ENCODE measurements around the gene ALAD.
"Not testable (repeated sequence)": the region's sequence is repeated elsewhere in the genome, so short reads cannot be mapped to it uniquely, and the experiment has no call there.

Gene ALAD

DNA sequence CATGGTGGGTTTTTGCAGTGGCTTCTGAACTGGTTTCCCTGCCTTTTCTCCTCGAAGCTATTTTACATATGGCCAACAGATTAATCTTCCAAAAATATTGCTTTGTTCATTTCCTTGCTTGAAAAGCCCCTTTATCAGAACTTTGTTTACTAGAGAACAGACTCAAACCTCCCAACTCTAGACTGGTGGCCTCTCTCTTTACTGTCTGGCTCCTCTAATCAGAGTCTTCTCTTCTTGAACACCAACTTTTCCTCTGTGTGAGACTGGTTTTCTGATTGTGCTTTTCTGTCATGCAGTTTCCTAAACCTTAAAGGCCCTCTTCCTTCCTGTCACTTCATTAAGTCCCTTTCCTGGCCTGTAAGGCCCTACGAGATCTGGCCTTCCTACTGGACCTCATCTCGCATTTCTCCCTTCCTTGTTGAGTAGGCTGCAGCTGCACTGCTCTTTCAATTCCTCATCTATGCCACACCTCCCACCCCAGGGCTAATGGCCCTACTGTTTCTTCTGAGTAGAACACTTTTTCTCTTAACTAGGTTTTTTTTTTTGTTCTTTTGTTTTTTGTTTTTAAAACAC lies 15.2 kb upstream of the ALAD start:
- in situ Hi-C loops (cut with HindIII; ENCODE audit: low pct_unique_long_range_greater_than_20kb, low sequenced_read_pairs), result no loop called here
- DNase-seq (ENCODE audit: low read depth in 1 of 2, low spot score in 1 of 2), result no peak
- TF ChIP-seq JUND (IDR thresholded peaks at IDR 0.05; ENCODE audit: low read depth), result no peak

DNA sequence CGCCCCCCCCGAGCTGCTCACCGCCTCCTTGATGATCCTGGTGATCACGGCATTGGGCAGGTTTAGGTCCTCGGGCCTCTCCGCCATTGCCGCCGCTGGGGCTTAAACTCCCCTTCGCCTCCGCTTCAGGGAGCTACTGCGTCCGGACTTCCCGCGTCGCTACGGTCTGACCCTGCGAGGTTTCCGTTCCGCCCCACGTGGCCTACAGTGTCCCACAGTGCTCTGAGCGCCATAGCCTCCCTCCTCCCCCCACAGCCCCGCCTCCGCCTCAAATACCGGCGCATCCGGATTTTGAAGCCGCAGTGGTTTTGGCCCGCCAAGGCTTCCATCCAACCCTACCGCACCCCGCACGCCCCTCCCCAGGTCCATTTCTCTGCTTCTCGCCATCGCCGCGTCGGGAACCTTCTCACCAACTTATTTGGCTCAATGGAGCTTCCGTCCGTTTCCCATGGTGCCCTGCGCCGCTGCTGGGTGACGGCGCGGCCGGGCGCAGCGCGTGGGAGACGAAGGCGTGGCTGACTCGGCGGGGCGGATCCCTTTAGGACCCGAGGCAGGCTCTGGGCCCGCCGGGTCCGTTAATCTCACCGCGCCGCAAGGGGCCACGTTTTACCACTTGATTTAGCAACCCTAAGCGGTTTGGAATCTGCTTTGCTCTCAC lies 9.3 kb upstream of the ALAD start, which contains the start of the genes C9orf43 and POLE3:
Gene C9orf43, plus strand, starts transcription at position 541 of the 658 bp plus-strand sequence. CDS start 2,747 bp downstream, outside the sequence.
Gene POLE3, minus strand, starts transcription at position 469 of the 658 bp plus-strand sequence. Its CDS starts 382 bp downstream, at position 87.
- no peak for TF ChIP-seq JUND (IDR thresholded peaks at IDR 0.05; ENCODE audit: low read depth)
- in situ Hi-C loops (cut with HindIII; ENCODE audit: low pct_unique_long_range_greater_than_20kb, low sequenced_read_pairs), result no loop called here
- DNase-seq (ENCODE audit: low read depth in 1 of 2, low spot score in 1 of 2), result peak; percentile 83 to 98

DNA sequence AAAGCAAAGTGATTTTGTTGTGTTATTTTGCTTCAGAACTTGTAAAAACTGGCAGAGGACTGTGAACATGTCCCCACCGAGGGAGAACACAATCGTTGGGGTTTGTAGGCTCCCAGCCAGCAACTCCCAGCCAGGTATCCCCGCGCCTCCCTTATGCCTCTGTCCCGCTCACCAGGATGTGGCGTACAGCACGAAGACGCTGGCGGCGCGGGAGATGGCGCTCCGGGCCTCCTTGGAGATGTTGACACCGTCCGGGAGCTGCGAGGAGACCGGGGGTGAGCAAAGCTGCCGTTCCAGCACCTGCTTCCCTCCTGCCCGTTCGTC lies 8.8 kb upstream of the ALAD start:
- no peak for DNase-seq (ENCODE audit: low read depth in 1 of 2, low spot score in 1 of 2)
- in situ Hi-C loops (cut with HindIII; ENCODE audit: low pct_unique_long_range_greater_than_20kb, low sequenced_read_pairs), result no loop called here
- no peak for TF ChIP-seq JUND (IDR thresholded peaks at IDR 0.05; ENCODE audit: low read depth)

DNA sequence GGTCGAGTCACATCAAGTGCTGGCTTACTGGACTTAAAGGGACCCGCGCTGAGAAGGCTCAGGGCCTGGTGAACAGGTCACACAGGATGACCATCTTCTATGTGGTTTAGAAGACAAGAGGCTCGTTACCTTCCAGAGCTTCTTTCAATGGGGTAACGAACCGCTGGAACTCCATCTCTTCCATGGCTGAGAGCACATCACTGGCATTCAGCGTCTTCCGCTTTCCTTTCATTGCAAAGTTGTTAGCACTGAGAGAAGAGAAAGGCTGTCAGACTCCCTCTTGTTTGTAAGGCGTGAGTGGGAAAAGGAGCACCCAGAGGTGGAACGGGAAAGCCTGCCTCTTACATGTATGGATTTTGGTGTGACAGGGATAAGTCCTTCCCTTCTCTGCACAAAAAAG lies 8.4 kb upstream of the ALAD start:
- in situ Hi-C loops (cut with HindIII; ENCODE audit: low pct_unique_long_range_greater_than_20kb, low sequenced_read_pairs), result no loop called here
- no peak for TF ChIP-seq JUND (IDR thresholded peaks at IDR 0.05; ENCODE audit: low read depth)
- DNase-seq (ENCODE audit: low read depth in 1 of 2, low spot score in 1 of 2), result peak in 1 of 2 experiments; percentile 10

DNA sequence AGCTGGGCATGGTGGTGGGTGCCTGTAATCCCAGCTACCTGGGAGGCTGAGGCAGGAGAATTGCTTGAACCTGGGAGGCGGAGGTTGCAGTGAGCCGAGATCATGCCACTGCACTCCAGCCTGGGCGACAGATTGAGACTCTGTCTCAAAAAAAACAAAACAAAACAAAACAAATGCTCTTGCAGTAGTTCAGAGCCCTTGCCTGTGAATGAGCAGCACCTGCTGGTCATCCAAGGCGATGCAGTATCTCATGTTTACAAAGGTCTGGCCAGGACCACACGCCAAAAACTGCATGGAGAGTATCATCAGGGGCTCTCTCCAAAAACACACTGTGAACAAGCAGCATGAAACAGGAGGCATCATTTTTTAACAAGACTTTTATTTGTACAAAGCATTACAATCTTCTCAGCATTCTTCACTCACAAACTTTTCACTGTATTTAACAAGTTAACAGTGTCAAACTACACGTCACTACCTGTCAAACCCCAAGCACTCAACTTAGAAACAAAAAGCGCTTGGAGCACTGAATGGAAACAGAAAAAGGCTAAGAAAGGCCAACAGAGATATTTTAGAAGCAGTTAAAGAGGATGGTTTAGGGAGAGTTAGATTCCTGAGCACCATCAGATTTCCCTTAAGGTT lies 5.9 kb upstream of the ALAD start:
- DNase-seq (ENCODE audit: low read depth in 1 of 2, low spot score in 1 of 2), result peak; percentile 38 to 86
- in situ Hi-C loops (cut with HindIII; ENCODE audit: low pct_unique_long_range_greater_than_20kb, low sequenced_read_pairs), result not testable (repeated sequence)

DNA sequence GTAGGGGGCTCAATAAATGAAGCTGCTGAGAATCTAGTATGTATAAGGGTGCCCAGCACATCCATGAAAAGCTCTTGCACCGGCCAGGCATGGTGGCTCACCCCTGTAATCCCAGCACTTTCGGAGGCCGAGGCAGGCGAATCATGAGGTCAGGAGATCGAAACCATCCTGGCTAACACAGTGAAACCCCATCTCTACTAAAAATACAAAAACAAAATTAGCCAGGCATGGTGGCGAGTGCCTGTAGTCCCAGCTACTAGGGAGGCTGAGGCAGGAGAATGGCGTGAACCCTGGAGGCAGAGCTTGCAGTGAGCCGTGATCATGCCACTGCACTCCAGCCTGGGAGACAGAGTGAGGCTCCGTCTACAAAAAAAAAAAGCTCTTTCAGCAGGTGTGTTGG lies 5.3 kb upstream of the ALAD start:
- in situ Hi-C loops (cut with HindIII; ENCODE audit: low pct_unique_long_range_greater_than_20kb, low sequenced_read_pairs); DNase-seq (ENCODE audit: low read depth in 1 of 2, low spot score in 1 of 2): not testable (repeated sequence)

DNA sequence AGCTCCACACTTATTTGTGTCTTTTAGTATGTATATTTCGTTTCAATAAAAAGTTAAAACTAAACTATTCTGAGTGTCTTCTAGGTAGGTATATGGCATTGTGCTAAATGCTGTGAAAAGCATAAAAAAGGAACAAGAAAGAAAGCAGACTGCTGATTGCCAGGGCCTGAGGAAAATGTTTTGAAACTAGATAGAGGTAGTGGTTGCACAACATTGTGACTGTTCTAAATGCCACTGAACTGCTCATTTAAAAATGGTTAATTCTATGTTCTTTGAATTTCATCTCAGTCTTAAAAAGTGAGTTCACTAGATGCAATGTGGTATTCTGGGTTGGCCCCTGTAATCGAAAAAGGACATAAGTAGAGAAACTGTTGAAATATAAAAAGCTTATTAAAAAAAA lies 2.6 kb upstream of the ALAD start:
- DNase-seq (ENCODE audit: low read depth in 1 of 2, low spot score in 1 of 2), result no peak
- in situ Hi-C loops (cut with HindIII; ENCODE audit: low pct_unique_long_range_greater_than_20kb, low sequenced_read_pairs), result no loop called here
- no peak for TF ChIP-seq JUND (IDR thresholded peaks at IDR 0.05; ENCODE audit: low read depth)

DNA sequence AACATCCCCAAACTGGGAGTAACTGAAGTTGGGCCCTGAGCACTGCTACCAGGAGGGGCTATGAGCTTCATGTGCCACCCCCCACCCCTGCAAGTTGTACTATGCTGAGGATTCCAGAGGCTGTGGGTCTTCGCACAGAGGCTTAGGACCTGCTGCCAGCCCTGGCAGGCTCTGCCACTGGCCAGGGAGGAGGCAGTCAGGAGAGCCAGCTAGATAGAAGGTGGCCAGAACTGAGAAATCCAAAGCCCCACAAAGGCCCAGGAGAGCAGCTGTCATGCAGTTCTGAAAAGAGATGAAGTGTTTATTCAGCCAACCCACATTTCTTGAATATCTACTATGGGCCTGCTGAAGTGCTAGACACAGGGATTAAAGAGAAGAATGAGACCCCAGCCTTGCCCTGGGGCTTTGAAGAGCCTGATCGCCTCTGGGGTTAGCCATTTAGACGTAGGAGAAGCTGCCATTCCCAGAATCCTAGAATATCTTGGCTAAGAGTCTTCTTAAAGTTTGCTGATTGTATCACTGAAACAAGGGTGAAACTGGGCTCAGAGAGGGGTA lies 1.4 kb downstream of the ALAD start:
- in situ Hi-C loops (cut with HindIII; ENCODE audit: low pct_unique_long_range_greater_than_20kb, low sequenced_read_pairs), result no loop called here
- DNase-seq (ENCODE audit: low read depth in 1 of 2, low spot score in 1 of 2), result peak in 1 of 2 experiments; percentile 55
- TF ChIP-seq JUND (IDR thresholded peaks at IDR 0.05; ENCODE audit: low read depth), result no peak

DNA sequence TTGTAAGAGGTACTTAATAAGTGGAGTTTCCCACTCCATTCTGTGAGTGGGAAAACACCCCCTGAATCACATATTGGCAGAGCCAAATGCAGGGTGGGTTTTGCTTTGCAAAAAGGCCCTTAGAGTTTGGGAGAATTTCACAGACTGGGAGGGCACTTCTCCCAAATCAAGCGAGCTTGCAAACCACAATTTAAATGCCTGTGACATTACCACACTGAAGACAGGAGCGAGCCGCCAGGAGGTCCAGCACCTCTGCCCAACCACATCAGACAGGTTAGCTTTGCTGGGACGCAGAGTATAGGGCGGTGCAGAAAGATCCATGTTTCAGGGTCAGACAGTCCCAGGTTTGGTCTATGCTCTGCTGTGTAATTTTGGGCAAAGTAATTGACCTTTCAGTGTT lies 2.3 kb downstream of the ALAD start:
- in situ Hi-C loops (cut with HindIII; ENCODE audit: low pct_unique_long_range_greater_than_20kb, low sequenced_read_pairs), result no loop called here
- no peak for TF ChIP-seq JUND (IDR thresholded peaks at IDR 0.05; ENCODE audit: low read depth)
- DNase-seq (ENCODE audit: low read depth in 1 of 2, low spot score in 1 of 2), result no peak

DNA sequence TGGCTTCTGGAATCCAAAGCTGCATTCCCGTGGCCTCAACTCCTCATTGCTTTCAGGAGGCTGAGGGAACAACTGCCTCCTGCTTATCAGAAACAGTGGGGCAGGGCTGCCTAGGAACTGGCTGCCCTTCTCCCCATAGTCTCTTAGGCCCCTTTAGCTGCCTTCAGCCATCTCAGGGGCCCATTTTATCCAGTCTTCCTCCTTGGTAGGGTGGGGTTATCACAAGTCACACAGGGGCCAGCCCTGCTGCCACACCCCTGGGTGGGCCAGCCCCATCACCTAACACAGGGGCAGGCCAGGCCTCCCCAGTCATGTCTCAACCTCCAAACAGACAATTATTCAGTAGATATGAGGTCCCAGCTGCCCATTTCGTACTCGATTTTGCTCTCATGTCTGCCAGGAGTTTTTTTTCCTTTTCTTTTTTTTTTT lies 3.9 kb downstream of the ALAD start:
- in situ Hi-C loops (cut with HindIII; ENCODE audit: low pct_unique_long_range_greater_than_20kb, low sequenced_read_pairs), result no loop called here
- DNase-seq (ENCODE audit: low read depth in 1 of 2, low spot score in 1 of 2), result no peak
- TF ChIP-seq JUND (IDR thresholded peaks at IDR 0.05; ENCODE audit: low read depth), result no peak

DNA sequence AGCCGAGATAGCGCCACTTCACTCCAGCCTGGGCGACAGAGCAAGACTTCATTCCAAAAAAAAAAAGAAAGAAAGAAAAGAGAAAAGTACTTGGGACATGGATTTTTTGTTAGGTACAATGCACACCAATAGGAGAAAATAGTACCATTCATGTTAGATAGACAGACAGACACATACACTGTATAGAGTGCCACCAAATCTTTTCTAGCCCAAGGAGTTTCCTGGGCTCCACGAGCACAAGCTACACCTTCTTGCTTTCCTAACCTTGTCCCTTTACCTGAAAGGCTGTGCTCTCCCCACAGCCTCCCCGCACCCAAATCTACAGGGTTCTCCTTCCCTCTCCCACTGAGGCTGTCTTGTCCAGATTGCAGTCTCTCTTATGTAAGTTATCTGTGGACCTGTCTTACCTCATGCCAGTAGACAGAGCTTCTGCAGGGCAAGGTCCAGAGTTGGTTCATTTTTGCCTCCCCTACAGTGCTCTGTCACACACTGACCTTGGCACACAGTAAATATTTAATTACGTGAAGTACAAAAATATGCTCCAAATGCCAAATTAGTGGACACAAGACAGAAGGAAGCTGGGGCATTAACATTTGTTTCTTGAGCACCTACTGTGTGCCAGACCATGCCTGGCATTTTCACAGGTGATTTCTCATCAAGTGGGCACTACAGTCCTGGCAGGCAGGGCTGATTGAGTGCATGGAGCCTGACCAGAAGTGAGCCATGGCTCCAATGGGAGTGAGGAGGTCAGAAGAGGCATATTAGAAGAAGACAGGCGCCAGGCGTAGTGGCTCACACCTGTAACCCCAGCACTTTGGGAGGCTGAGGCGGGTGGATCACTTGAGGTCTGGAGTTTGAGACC lies 5.9 kb downstream of the ALAD start:
- no peak for DNase-seq (ENCODE audit: low read depth in 1 of 2, low spot score in 1 of 2)
- in situ Hi-C loops (cut with HindIII; ENCODE audit: low pct_unique_long_range_greater_than_20kb, low sequenced_read_pairs), result no loop called here
- no peak for TF ChIP-seq JUND (IDR thresholded peaks at IDR 0.05; ENCODE audit: low read depth)

DNA sequence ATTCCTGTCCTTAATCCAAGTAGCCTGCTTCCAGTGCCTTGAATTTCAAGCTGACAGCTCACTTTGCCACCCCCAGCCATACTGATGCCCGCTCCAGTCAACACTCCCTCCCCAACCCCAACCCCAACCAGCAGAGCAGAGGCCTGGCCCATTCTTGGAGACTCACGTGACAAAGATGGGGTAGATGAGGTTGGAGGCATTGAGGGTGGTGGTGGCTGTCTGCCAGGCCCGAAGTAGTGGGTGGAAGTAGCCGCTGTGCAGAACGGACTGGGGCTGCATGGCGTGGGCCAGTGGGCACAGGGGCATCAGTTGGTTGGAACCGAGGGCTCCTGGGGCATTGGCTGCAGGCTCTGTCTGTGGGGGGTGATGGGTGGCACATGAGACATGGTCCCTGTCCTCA lies 7.8 kb downstream of the ALAD start:
- no peak for DNase-seq (ENCODE audit: low read depth in 1 of 2, low spot score in 1 of 2)
- TF ChIP-seq JUND (IDR thresholded peaks at IDR 0.05; ENCODE audit: low read depth), result no peak
- in situ Hi-C loops (cut with HindIII; ENCODE audit: low pct_unique_long_range_greater_than_20kb, low sequenced_read_pairs), result no loop called here

Measured in T47D (cell line).